Measurements from ENCODE around the gene ZXDC.

DNA sequence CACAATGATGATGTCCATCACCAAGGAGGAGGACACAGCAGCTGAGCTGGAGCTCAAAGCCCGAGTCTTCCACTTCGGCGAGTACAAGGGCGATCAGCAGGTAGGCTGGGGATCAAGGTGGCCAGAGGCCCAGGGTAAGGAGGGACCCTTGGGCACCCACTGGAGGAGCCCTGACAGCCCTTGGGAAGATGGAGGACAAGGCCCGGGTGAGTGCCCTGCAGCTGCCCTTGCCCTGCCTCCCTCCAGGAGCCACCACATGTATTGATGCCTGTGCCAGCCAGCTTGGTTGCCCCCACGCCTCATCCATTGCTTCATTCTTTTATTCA lies 42.6 kb downstream of the ZXDC start:
- TF ChIP-seq, protein P1, sequence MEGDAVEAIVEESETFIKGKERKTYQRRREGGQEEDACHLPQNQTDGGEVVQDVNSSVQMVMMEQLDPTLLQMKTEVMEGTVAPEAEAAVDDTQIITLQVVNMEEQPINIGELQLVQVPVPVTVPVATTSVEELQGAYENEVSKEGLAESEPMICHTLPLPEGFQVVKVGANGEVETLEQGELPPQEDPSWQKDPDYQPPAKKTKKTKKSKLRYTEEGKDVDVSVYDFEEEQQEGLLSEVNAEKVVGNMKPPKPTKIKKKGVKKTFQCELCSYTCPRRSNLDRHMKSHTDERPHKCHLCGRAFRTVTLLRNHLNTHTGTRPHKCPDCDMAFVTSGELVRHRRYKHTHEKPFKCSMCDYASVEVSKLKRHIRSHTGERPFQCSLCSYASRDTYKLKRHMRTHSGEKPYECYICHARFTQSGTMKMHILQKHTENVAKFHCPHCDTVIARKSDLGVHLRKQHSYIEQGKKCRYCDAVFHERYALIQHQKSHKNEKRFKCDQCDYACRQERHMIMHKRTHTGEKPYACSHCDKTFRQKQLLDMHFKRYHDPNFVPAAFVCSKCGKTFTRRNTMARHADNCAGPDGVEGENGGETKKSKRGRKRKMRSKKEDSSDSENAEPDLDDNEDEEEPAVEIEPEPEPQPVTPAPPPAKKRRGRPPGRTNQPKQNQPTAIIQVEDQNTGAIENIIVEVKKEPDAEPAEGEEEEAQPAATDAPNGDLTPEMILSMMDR (IDR thresholded peaks at IDR 0.05) = no peak
- no peak for TF ChIP-seq POLR2A (IDR thresholded peaks at IDR 0.05)
